Naive thymus-derived CD8-positive, alpha-beta T cell (primary cell): ENCODE measurements around the gene TMED7. TPM values are rescaled to one million over a fixed set of nuclear protein-coding genes. Genes with fewer than 3 reads are reported as not detected.
"Not testable (repeated sequence)": the region's sequence is repeated elsewhere in the genome, so short reads cannot be mapped to it uniquely, and the experiment has no call there.

Source experiments
- ATAC-seq, 2 donors: fragments of 150-1000 bp; cut with Tn5 transposase in 1 of 2; sonication (Bioruptor Pico), chemical (Tn5 transposase) in 1 of 2; 1 replicate in 1 of 2; 2 replicates in 1 of 2; pipeline ENCODE4 v1.10.0; 2021; ENCODE audit warnings: mild to moderate bottlenecking in 2 of 2, moderate library complexity in 2 of 2
- POLR2A ChIA-PET: fragments of 350-600 bp; sonication (Branson Sonifier 250); formaldehyde crosslinking; loops from one replicate; lab custom pipeline; 2021; ENCODE audit warnings: antibody characterized with exemption; lab: Charles Lee
- DNase-seq, 10 donors: peaks; one replicate each; pipeline versions ENCODE4 v3.0.0 to v3.0.0-alpha.2; 2020 to 2022
- H3K27ac Mint-ChIP-seq, 10 donors: one replicate each; pipeline ENCODE4 v1.8.0; 2020 to 2022; ENCODE audit warnings: mild to moderate bottlenecking in 10 of 10, mixed read lengths in 10 of 10, moderate library complexity in 4 of 10, inconsistent platforms in 1 of 10
- H3K27me3 Mint-ChIP-seq, 5 donors: one replicate each; pipeline ENCODE4 v1.8.0; 2021 to 2022; ENCODE audit warnings: mixed read lengths in 5 of 5
- H3K36me3 Mint-ChIP-seq, 3 donors: one replicate each; pipeline ENCODE4 v1.8.0; 2020 to 2022; ENCODE audit warnings: mixed read lengths in 3 of 3, mild to moderate bottlenecking in 2 of 3, inconsistent platforms in 1 of 3
- H3K4me1 Mint-ChIP-seq, 4 donors: one replicate each; pipeline ENCODE4 v1.8.0; 2021 to 2022; ENCODE audit warnings: mixed read lengths in 4 of 4
- H3K4me3 Mint-ChIP-seq, 10 donors: one replicate each; pipeline ENCODE4 v1.8.0; 2020 to 2022; ENCODE audit warnings: mild to moderate bottlenecking in 10 of 10, mixed read lengths in 10 of 10, moderate library complexity in 6 of 10, inconsistent platforms in 1 of 10
- H3K9me3 Mint-ChIP-seq, 9 donors: one replicate each; pipeline ENCODE4 v1.8.0; 2020 to 2022; ENCODE audit warnings: mixed read lengths in 9 of 9, mild to moderate bottlenecking in 3 of 9, inconsistent platforms in 1 of 9, moderate library complexity in 1 of 9
- polyA plus RNA-seq, 3 donors: library from polyadenylated mRNA; unstranded; fragments of 300-500 nt; fragmentation: Illumina TruSeq; gene quantifications; one replicate each; pipeline ENCODE4 v1.2.3, GENCODE V29; 2021
- total RNA-seq, 8 experiments: library from RNA in 2 of 8; stranded (reverse) in 2 of 8; gene quantifications; one replicate each; pipeline ENCODE4 v1.2.3 and lab custom pipeline; 2021 to 2026

TMED7 gene
- 10 to 100 TPM; 41.0 to 48.9 TPM for total RNA-seq
- polyA plus RNA-seq, result 10 to 100 TPM; 30.3 to 43.2 (median 37.2) TPM
- 15.7 to 45.5 (median 34.8) reads per million in 6 experiments for total RNA-seq (lab: John Stamatoyannopoulos, UW)

DNA sequence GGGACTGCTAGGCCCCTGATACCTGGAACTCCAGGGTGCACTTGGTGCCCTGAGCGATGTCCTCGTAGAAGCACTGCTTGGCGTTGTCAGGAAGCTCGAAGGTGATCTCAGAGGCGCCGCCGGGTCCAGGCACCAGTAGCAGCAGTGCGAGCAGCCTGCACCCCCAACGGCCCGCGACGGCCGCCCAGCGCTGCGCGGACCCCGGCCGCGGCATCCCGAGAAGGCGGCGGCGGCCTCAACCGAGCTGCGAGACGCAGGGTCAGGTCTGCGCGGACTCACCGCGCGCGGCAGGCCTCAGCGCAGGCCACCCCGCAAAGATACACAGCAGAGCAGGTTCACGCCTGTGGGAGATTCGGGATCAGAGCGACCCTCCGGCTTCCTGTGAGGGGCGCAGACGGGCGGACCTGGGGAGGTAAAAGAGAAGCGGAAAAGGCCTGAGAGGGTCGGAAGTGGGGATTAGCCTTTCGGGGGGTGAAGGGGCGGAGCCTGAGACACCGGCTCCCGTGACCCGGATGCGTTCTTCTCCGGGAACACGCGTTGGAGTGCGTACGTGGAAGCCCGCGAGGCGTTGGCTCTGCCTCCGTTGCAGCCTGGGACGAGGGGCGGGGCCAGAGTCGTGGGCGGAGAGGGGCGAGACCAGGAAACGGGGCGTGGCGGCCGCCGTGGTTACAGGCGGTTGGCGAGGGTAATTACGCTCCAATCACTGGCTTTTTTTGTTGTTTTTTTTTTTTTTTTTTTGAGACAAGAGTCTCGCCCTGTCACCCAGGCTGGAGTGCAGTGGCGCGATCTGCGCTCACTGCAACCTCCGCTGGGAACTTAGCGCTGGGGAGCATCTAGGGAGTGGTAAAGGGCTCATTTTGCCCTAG is at the start of gene TMED7:
TSS of gene TMED7 (minus strand) at position 458 of the 866 bp plus-strand sequence. CDS start at position 214, 244 bp downstream.
- DNase-seq, result peak; percentile 94 to 100 (median 99)
- peaks cover 16 to 32% (median 27%) of the 10 kb centered on the region in 4 donors for H3K4me1 Mint-ChIP-seq
- no peaks in the 10 kb centered on the region for H3K9me3 Mint-ChIP-seq
- POLR2A ChIA-PET, result interaction anchor here (0.6 to 2.2 kb wide), 9 partner anchors 9 to 459 kb away, joined by 3 to 17 read pairs (median 4); partner anchors contain the start of genes AP3S1, ATG12, COMMD10 and FEM1C
- H3K27me3 Mint-ChIP-seq, result no peaks in the 10 kb centered on the region
- peak within 1 kb of the TSS in 1 of 10 donors; percentile 95 for H3K4me3 Mint-ChIP-seq
- peak; percentile 89 to 90 for ATAC-seq
- H3K36me3 Mint-ChIP-seq, result peaks cover 0 to 12% (median 0%) of the 10 kb centered on the region in 3 donors
- H3K27ac Mint-ChIP-seq, result peak within 1 kb of the TSS in 3 of 10 donors; percentile 94 to 98 (median 97)

DNA sequence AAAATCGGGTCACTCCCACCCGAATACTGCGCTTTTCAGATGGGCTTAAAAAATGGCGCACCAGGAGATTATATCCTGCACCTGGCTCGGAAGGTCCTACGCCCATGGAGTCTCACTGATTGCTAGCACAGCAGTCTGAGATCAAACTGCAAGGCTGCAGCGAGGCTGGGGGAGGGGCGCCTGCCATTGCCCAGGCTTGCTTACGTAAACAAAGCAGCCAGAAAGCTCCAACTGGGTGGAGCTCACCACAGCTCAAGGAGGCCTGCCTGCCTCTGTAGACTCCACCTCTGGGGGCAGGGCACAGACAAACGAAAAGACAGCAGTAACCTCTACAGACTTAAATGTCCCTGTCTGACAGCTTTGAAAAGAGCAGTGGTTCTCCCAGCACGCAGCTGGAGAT is 48.9 kb upstream of the TMED7 start:
- H3K9me3 Mint-ChIP-seq, result not testable (repeated sequence)

DNA sequence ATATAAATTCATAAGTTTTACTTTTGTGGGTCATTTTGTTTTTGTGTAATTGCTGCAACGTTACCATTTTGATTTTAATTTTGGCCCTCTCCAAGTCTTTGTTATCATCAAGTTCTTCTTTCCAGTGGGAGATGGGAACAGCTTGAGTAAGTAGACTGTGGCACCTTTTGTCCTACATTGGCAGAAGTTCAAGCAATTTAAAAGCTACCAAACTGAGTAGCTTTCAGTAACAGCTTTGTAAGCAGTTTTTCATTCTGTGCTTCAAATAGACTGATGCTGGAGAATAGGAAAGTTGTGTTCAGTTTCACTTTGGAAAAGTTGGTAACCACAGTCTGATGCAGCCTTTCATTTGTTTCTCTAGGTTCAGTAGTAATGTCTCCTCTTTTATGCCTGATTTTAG is 47.8 kb upstream of the TMED7 start:
- Mint-ChIP-seq H3K4me1 (no peaks in the 10 kb centered on the region), H3K4me3 (no peak overlapping the region), H3K27me3 (peaks cover 5 to 33% (median 18%) of the 10 kb centered on the region in 5 donors), H3K9me3 (peaks cover 2 to 19% (median 9%) of the 10 kb centered on the region in 9 donors), H3K27ac (no peak overlapping the region), H3K36me3 (peaks cover 0 to 9% (median 3%) of the 10 kb centered on the region in 3 donors)
- DNase-seq (no peak), ATAC-seq (no peak)
- POLR2A ChIA-PET, result no interaction called here

More for the DNA sequence above, 48.9 kb upstream of the TMED7 start:
- H3K4me3 Mint-ChIP-seq, H3K27ac Mint-ChIP-seq, DNase-seq, ATAC-seq, POLR2A ChIA-PET, H3K36me3 Mint-ChIP-seq, H3K4me1 Mint-ChIP-seq: not testable (repeated sequence)
- peaks cover 5 to 27% (median 10%) of the 10 kb centered on the region in 5 donors for H3K27me3 Mint-ChIP-seq

DNA sequence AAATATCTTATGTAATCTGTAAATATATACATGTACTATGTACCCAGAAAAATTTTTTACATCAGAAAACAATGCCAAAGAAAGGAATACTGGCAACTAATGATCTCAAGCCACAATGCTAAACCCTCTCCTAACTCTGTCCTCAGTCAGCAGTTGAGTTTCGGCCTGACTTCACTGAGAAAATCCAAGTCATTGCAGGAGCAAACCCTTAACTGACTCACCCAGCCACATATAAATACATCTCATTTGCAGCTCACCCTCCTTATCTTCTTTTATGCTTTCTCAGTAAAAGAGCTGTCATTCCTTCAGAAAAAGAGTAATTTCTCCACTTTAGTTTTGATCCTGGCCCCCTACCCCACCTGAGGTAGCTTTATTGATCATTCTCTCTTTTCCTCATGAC is 46.1 kb upstream of the TMED7 start:
- Mint-ChIP-seq H3K27me3 (peaks cover 5 to 40% (median 25%) of the 10 kb centered on the region in 5 donors), H3K4me1 (no peaks in the 10 kb centered on the region), H3K9me3 (peaks cover 6 to 36% (median 19%) of the 10 kb centered on the region in 9 donors), H3K36me3 (peaks cover 4 to 20% (median 7%) of the 10 kb centered on the region in 3 donors), H3K27ac (no peak overlapping the region), H3K4me3 (no peak overlapping the region)
- POLR2A ChIA-PET, result no interaction called here
- no peak for DNase-seq
- no peak for ATAC-seq

DNA sequence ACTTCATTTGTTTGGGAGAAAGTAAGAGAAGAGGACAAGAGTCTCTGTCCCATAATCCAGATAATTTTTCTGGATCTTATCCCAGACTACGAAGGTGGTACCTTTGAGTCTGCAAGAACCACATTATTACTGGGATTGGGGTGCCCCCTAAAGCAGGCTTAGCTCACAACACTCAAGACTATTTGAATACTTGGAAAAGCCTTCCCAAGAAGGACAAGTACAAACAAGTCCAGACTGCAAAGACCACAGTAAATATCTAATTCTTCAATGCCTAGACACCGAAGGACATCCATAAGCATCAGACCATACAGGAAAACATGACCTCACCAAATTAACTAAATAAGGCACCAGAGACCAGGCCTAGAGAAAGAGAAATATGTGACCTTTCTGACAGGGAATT is 40.2 kb upstream of the TMED7 start:
- peaks cover 4 to 33% (median 7%) of the 10 kb centered on the region in 3 donors for H3K36me3 Mint-ChIP-seq
- no peak for ATAC-seq
- H3K27ac Mint-ChIP-seq, result no peak overlapping the region
- no peak for DNase-seq
- POLR2A ChIA-PET, result no interaction called here
- no peaks in the 10 kb centered on the region for H3K4me1 Mint-ChIP-seq
- H3K27me3 Mint-ChIP-seq, result peaks cover 18 to 58% (median 37%) of the 10 kb centered on the region in 5 donors
- peaks cover 9 to 43% (median 31%) of the 10 kb centered on the region in 9 donors for H3K9me3 Mint-ChIP-seq
- H3K4me3 Mint-ChIP-seq, result no peak overlapping the region

DNA sequence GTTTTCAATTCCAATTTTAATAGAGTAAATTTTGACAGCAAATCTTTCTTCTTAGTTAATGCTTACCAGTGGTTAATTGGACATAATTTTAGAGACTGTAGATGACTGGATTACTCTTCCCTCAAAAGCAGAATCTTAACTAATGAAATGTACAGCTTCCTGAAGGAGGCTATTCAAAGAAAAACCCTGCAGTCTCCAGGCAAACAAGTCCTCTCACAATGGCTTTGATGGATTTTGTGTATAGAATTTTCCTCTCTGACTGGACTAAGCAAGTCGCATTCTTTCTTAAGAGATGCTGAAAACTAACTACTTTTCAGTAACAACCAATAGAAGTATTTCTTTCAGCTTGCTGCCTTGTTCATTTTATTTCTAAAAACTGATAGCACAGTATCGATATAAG is 35.7 kb upstream of the TMED7 start:
- POLR2A ChIA-PET, result no interaction called here
- no peaks in the 10 kb centered on the region for H3K4me1 Mint-ChIP-seq
- H3K27me3 Mint-ChIP-seq, result peaks cover 18 to 72% (median 31%) of the 10 kb centered on the region in 5 donors
- ATAC-seq (no peak), DNase-seq (no peak)
- H3K27ac Mint-ChIP-seq, result no peak overlapping the region
- peaks cover 0 to 13% (median 0%) of the 10 kb centered on the region in 3 donors for H3K36me3 Mint-ChIP-seq
- peaks cover 3 to 24% (median 11%) of the 10 kb centered on the region in 9 donors for H3K9me3 Mint-ChIP-seq
- no peak overlapping the region for H3K4me3 Mint-ChIP-seq

DNA sequence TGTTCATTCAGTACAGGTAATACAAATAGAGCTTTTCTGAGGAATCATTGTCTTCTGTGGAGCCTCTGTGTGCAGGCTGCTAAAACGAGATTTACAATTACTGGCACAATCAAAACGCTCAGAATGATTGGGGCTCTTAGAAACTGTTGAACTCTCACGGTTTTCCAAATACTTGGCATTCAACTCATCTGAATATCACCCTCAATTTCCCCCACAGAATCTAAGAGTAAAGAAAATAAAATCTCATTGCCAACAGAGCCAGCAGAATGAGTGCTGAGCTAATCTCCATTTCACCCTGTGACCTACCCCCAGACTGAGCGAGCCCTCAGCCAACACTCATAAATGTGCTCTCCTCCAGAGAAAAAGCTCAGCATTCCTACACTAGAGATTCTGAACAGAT is 35.3 kb upstream of the TMED7 start:
- H3K9me3 Mint-ChIP-seq, result peaks cover 2 to 19% (median 6%) of the 10 kb centered on the region in 9 donors
- no peak overlapping the region for H3K27ac Mint-ChIP-seq
- no peak for DNase-seq
- H3K36me3 Mint-ChIP-seq, result peaks cover 0 to 9% (median 0%) of the 10 kb centered on the region in 3 donors
- H3K4me1 Mint-ChIP-seq, result no peaks in the 10 kb centered on the region
- ATAC-seq, result no peak
- H3K27me3 Mint-ChIP-seq, result peaks cover 13 to 67% (median 28%) of the 10 kb centered on the region in 5 donors
- POLR2A ChIA-PET, result no interaction called here
- H3K4me3 Mint-ChIP-seq, result no peak overlapping the region

DNA sequence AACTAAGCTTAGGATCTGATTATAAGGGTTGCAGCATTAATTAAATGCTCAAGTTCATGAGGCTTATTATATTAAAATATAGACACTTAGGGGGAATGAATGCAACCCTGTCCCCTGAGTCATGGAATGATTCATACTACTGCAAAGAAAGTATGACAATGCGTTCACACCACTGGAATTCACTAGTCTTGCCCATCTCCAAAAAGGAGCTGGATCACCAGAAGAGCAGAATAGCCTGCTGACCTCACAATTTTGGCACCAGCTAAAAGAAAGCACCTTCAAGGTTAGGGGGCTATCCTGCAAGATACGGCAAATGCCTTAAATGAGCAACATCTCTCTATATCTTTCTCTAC is 32.0 kb upstream of the TMED7 start:
- Mint-ChIP-seq H3K4me1 (no peaks in the 10 kb centered on the region), H3K4me3 (no peak overlapping the region), H3K27ac (no peak overlapping the region), H3K9me3 (peaks cover 0 to 14% (median 4%) of the 10 kb centered on the region in 9 donors), H3K36me3 (no peaks in the 10 kb centered on the region), H3K27me3 (peaks cover 4 to 38% (median 7%) of the 10 kb centered on the region in 5 donors)
- POLR2A ChIA-PET, result no interaction called here
- DNase-seq (no peak), ATAC-seq (no peak)

DNA sequence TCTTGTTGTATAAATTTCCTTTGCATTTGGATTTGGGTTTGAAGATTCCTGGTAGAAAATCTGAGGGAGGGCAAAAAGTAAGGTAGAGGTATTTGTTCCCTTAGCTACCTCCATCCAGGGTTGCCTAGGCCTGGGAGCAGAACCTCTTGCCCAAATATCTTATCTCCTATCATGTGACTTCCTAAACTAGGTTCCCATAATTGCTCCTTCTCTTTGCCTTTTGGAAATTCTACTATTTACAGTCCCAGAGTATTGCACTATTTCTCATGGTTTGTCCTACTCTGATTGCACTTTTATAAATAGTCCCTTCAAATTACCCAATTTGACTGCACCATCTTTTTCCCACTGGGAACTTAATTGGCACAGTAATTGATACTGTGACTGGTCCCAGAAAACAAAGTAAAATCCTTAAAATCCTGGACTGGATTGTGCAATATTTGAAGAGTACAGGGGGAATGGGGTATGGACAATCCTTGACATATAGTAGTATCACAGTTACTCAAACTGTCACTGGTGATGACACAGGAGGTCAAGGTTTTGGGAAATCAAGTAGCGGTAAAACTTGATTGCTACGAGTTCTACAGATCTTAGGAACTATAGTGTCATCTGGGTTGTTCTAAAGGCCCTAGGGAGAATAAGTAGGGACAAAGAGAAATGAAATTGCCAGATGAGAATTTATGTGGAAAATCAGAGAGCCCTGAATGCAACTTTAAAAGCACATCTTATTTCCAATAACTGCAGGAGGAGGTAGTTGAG is 31.5 kb upstream of the TMED7 start:
- Mint-ChIP-seq H3K27ac (no peak overlapping the region), H3K4me1 (no peaks in the 10 kb centered on the region), H3K4me3 (no peak overlapping the region), H3K27me3 (peaks cover 1 to 38% (median 7%) of the 10 kb centered on the region in 5 donors), H3K36me3 (no peaks in the 10 kb centered on the region), H3K9me3 (peaks cover 0 to 14% (median 4%) of the 10 kb centered on the region in 9 donors)
- POLR2A ChIA-PET, result no interaction called here
- DNase-seq (no peak), ATAC-seq (no peak)

DNA sequence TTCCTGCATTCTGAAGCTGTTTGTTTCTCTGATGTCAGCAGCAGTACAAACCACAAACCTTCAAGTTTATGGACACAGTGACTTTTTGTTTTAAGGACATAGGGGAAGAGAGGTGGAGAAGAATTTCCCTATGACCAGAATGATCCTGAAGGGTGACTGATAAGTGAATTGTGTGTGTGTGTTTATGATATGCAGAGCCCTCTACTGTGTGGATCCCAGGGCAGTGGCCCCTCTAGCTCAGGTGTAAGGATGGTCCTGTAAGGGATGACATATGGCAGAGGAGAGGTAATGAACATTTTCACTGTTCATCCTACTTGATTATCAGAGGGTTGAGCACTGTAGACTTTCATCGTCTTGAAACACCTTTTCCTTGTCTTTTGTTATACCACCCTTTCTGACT is 30.6 kb upstream of the TMED7 start:
- peaks cover 0 to 37% (median 7%) of the 10 kb centered on the region in 5 donors for H3K27me3 Mint-ChIP-seq
- H3K4me1 Mint-ChIP-seq, result no peaks in the 10 kb centered on the region
- POLR2A ChIA-PET, result no interaction called here
- no peaks in the 10 kb centered on the region for H3K36me3 Mint-ChIP-seq
- no peak overlapping the region for H3K4me3 Mint-ChIP-seq
- no peak for ATAC-seq
- no peak overlapping the region for H3K27ac Mint-ChIP-seq
- peaks cover 0 to 14% (median 4%) of the 10 kb centered on the region in 9 donors for H3K9me3 Mint-ChIP-seq
- no peak for DNase-seq

DNA sequence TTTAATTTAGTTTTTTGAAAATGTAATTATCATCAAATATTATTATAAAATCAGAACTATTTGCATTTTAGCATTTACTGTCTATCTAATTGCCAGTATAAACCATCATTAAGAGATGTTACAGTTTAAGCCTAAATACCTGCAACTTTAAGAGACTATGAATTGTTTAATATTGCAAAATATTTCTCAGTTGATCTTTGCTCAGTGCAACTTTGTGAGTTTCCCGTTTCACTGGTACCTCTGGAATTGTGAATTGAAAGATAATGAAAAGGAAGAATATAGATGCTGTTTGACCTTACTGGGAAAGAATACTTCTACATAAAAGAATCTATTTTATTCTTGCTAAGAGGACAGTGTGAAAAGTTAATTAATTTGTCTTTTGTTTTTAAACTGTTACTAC is 30.2 kb upstream of the TMED7 start:
- peaks cover 0 to 14% (median 4%) of the 10 kb centered on the region in 9 donors for H3K9me3 Mint-ChIP-seq
- H3K36me3 Mint-ChIP-seq, result no peaks in the 10 kb centered on the region
- H3K27ac Mint-ChIP-seq, result no peak overlapping the region

DNA sequence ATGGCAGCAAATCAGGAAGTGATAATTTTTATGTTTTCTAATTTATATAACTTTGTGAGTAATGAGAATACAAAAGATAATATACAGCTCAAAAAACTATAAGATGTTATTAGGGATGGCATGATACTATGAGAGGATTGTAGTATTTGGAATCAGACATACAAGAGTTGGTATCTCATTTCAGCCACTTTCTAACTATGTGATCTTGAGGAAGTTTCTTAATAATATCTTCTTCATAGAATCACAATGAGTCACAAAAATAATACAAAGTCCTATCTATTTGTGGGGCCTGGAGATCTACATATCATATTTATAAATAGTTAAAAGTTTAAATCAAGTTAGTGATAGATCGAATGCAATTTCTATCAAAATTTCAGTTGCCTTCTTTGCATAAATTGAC is 23.7 kb upstream of the TMED7 start:
- DNase-seq (no peak), ATAC-seq (no peak)
- no peaks in the 10 kb centered on the region for H3K9me3 Mint-ChIP-seq
- no peak overlapping the region for H3K27ac Mint-ChIP-seq
- peaks cover 4 to 14% (median 8%) of the 10 kb centered on the region in 5 donors for H3K27me3 Mint-ChIP-seq
- H3K4me3 Mint-ChIP-seq, result no peak overlapping the region
- H3K4me1 Mint-ChIP-seq, result no peaks in the 10 kb centered on the region
- POLR2A ChIA-PET, result interaction anchor here (0.6 kb wide), 1 partner anchor 211 kb away, joined by 5 read pairs; no protein-coding TSS in a partner anchor
- H3K36me3 Mint-ChIP-seq, result no peaks in the 10 kb centered on the region

More for the DNA sequence above, 30.2 kb upstream of the TMED7 start:
- no peak overlapping the region for H3K4me3 Mint-ChIP-seq
- ATAC-seq (no peak), DNase-seq (no peak)
- H3K27me3 Mint-ChIP-seq, result peaks cover 4 to 33% (median 7%) of the 10 kb centered on the region in 5 donors
- no peaks in the 10 kb centered on the region for H3K4me1 Mint-ChIP-seq
- POLR2A ChIA-PET, result no interaction called here
